GM10248 (cell line): ENCODE results near the gene GNMT.

Experiments used
- CTCF ChIA-PET: fragments of 300-600 bp; sonication (Branson Sonifier 250); formaldehyde crosslinking; extraction: SDS; loops from one replicate; lab custom pipeline; 2021; ENCODE audit warnings: antibody characterized with exemption; lab: Yijun Ruan, JAX
- POLR2A ChIA-PET: fragments of 350-650 bp; sonication (Branson Sonifier 250); formaldehyde crosslinking; extraction: SDS; loops from one replicate; lab custom pipeline; 2020; ENCODE audit warnings: antibody characterized with exemption; lab: Yijun Ruan, JAX
- DNase-seq: peaks from one replicate; pipeline ENCODE4 v3.0.0; 2012; ENCODE audit errors: extremely low spot score
- CTCF ChIP-seq: IDR thresholded peaks from 2 replicates; pipeline ENCODE4 v1.5.1; 2012; ENCODE audit warnings: mild to moderate bottlenecking, low read depth; ENCODE audit errors: extremely low read depth, missing control alignments, control extremely low read depth

Gene GNMT

GRCh38 chr6:42970871-42971612, 10.5 kb downstream of the GNMT start:
- POLR2A ChIA-PET = no interaction called here
- no peak for TF ChIP-seq CTCF
- DNase-seq = no peak
- CTCF ChIA-PET = interaction anchor here (1.0 to 3.3 kb wide), 5 partner anchors 7 to 173 kb away, joined by 3 to 14 read pairs (median 4); no protein-coding TSS in a partner anchor

GRCh38 chr6:42971746-42972327, 11.3 kb downstream of the GNMT start:
- ChIA-PET CTCF (interaction anchor here (0.7 to 3.3 kb wide), 5 partner anchors 8 to 245 kb away, joined by 3 to 14 read pairs (median 3); no protein-coding TSS in a partner anchor), POLR2A (no interaction called here)
- no peak for DNase-seq
- TF ChIP-seq CTCF = no peak

- no peak for DNase-seq
- no peak for TF ChIP-seq CTCF
- POLR2A ChIA-PET = no interaction called here
- CTCF ChIA-PET = interaction anchor here (1.3 to 3.3 kb wide), 3 partner anchors 10 to 67 kb away, joined by 4 to 14 read pairs (median 5); partner anchors contain the start of gene PPP2R5D
These were observed 13.4 kb downstream of the GNMT start for GRCh38 chr6:42973926-42974325.

- no peak for TF ChIP-seq CTCF
- POLR2A ChIA-PET = interaction anchor here (0.6 kb wide), 1 partner anchor 9 kb away, joined by 3 read pairs; no protein-coding TSS in a partner anchor
- CTCF ChIA-PET = interaction anchor here (1.2 to 1.6 kb wide), 3 partner anchors 9 to 19 kb away, joined by 3 to 4 read pairs (median 4); partner anchors contain the start of gene PPP2R5D
- no peak for DNase-seq
These were observed 14.5 kb downstream of the GNMT start for GRCh38 chr6:42974919-42975505.

- no peak for DNase-seq
- CTCF ChIA-PET = interaction anchor here (1.1 to 1.7 kb wide), 6 partner anchors 9 to 77 kb away, joined by 4 to 5 read pairs (median 4); no protein-coding TSS in a partner anchor
- TF ChIP-seq CTCF = no peak
- POLR2A ChIA-PET = interaction anchor here (0.5 to 1.1 kb wide), 5 partner anchors 34 to 648 kb away, joined by 3 to 6 read pairs (median 5); partner anchors contain the start of genes CNPY3, KLHDC3 and MEA1
These were observed 17.9 kb downstream of the GNMT start for GRCh38 chr6:42978487-42978838.
